Ishikawa (cell line): ENCODE measurements around the gene CALU.

ENCODE experiments used
- CEBPB ChIP-seq: IDR thresholded peaks from 2 replicates; pipeline ENCODE4 v1.6.1; 2012
- EP300 ChIP-seq: IDR thresholded peaks from 2 replicates; pipeline ENCODE4 v1.6.1; 2012; ENCODE audit warnings: borderline replicate concordance
- NFIC ChIP-seq: IDR thresholded peaks from 2 replicates; pipeline ENCODE4 v1.6.1; 2012
- TAF1 ChIP-seq: IDR thresholded peaks from 2 replicates; pipeline ENCODE4 v1.6.1; 2012; ENCODE audit warnings: low read depth, mild to moderate bottlenecking
- TF ChIP-seq, protein P1 (sequence below): IDR thresholded peaks from 2 replicates; pipeline ENCODE4 v1.6.1; 2012; ENCODE audit warnings: low read depth, mild to moderate bottlenecking

DNA sequence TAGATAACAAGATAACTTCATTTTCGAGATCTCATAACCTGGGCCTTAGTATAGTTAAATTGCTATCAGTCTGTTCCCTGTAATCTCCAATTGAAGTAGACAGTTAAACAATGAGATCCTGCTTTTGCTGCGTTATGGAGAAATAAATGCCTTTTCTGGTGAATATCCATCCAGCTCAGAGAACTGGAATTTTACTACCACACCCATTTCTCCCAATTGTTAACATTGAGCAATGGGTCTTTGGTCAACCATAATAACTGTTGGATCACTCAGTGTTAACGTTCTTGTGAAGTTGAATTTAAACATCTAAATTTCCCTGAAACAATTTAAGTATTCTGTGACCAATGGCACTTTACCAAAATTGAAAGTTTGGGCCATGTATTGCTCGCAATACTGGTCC, 3.0 kb downstream of the CALU start:
- no peak for TF ChIP-seq CEBPB
- TF ChIP-seq NFIC, result no peak
- TF ChIP-seq EP300, result no peak
- no peak for TF ChIP-seq TAF1
- TF ChIP-seq, protein P1, sequence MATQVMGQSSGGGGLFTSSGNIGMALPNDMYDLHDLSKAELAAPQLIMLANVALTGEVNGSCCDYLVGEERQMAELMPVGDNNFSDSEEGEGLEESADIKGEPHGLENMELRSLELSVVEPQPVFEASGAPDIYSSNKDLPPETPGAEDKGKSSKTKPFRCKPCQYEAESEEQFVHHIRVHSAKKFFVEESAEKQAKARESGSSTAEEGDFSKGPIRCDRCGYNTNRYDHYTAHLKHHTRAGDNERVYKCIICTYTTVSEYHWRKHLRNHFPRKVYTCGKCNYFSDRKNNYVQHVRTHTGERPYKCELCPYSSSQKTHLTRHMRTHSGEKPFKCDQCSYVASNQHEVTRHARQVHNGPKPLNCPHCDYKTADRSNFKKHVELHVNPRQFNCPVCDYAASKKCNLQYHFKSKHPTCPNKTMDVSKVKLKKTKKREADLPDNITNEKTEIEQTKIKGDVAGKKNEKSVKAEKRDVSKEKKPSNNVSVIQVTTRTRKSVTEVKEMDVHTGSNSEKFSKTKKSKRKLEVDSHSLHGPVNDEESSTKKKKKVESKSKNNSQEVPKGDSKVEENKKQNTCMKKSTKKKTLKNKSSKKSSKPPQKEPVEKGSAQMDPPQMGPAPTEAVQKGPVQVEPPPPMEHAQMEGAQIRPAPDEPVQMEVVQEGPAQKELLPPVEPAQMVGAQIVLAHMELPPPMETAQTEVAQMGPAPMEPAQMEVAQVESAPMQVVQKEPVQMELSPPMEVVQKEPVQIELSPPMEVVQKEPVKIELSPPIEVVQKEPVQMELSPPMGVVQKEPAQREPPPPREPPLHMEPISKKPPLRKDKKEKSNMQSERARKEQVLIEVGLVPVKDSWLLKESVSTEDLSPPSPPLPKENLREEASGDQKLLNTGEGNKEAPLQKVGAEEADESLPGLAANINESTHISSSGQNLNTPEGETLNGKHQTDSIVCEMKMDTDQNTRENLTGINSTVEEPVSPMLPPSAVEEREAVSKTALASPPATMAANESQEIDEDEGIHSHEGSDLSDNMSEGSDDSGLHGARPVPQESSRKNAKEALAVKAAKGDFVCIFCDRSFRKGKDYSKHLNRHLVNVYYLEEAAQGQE, result no peak
